SK-N-SH (cell line): ENCODE measurements around the gene ERO1A. TPM values are rescaled to one million over a fixed set of nuclear protein-coding genes. Genes with fewer than 3 reads are reported as not detected.

ENCODE experiments used
- CTCF ChIA-PET: fragments of 300-600, 350-600 bp; formaldehyde crosslinking; extraction: SDS; loops from one replicate; lab custom pipeline; 2021; lab: Yijun Ruan, JAX
- POLR2A ChIA-PET: fragments of 350-600 bp; sonication (Branson Sonifier 250); formaldehyde crosslinking; extraction: SDS; loops from one replicate; lab custom pipeline; 2020; ENCODE audit warnings: antibody characterized with exemption, inconsistent platforms; lab: Yijun Ruan, JAX
- DNase-seq: peaks from one replicate; pipeline ENCODE4 v3.0.0; 2012
- H2AFZ ChIP-seq: fragments of 200-600 bp; sonication (generic); 2 replicates; pipeline ENCODE4 v1.8.1; 2016; ENCODE audit warnings: antibody characterized with exemption, mild to moderate bottlenecking, low read depth
- H3F3A ChIP-seq: fragments of 200-600 bp; sonication (generic); replicated peaks from 2 replicates; pipeline ENCODE3; 2016; ENCODE audit warnings: antibody characterized with exemption, mild to moderate bottlenecking; ENCODE audit not compliant: insufficient read depth
- H3K27ac ChIP-seq, 2 experiments: fragments of 200-500 bp in 1 of 2; fragments of 200-600 bp in 1 of 2; sonication (Bioruptor generic) in 1 of 2; sonication (generic), shearing (Covaris generic) in 1 of 2; 2 replicates each; pipeline versions ENCODE4 v1.5.1 to v1.6.1; 2014 to 2016; ENCODE audit warnings: low read depth in 2 of 2, inconsistent platforms in 1 of 2, low read length in 1 of 2, mild to moderate bottlenecking in 1 of 2, mixed read lengths in 1 of 2
- H3K27me3 ChIP-seq: fragments of 200-600 bp; sonication (generic), shearing (Covaris generic); 2 replicates; pipeline ENCODE4 v1.6.1; 2016; ENCODE audit warnings: mixed run types; ENCODE audit not compliant: insufficient read depth
- H3K36me3 ChIP-seq, 2 experiments: fragments of 200-500 bp in 1 of 2; fragments of 200-600 bp in 1 of 2; sonication (Bioruptor generic) in 1 of 2; sonication (generic) in 1 of 2; replicated peaks in 1 of 2; 2 replicates each; pipeline versions ENCODE3 to v1.5.1; 2014 to 2016; ENCODE audit warnings: low read length in 1 of 2, mild to moderate bottlenecking in 1 of 2; ENCODE audit not compliant: insufficient read depth in 2 of 2, control insufficient read depth in 1 of 2
- H3K4me1 ChIP-seq, 2 experiments: fragments of 200-500 bp in 1 of 2; fragments of 200-600 bp in 1 of 2; sonication (Bioruptor generic) in 1 of 2; sonication (generic), shearing (Covaris generic) in 1 of 2; 2 replicates each; pipeline versions ENCODE4 v1.5.1 to v1.6.1; 2014 to 2016; ENCODE audit warnings: low read depth in 1 of 2, low read length in 1 of 2, mixed run types in 1 of 2; ENCODE audit not compliant: insufficient read depth in 2 of 2, control insufficient read depth in 1 of 2
- H3K4me2 ChIP-seq: fragments of 200-600 bp; sonication (generic), shearing (Covaris generic); 2 replicates; pipeline ENCODE4 v1.6.1; 2017; ENCODE audit warnings: mixed run types
- H3K4me3 ChIP-seq, 2 experiments: fragments of 200-500 bp in 1 of 2; fragments of 200-600 bp in 1 of 2; sonication (Bioruptor generic) in 1 of 2; sonication (generic), shearing (Covaris generic) in 1 of 2; 2 replicates each; pipeline versions ENCODE4 v1.5.1 to v1.8.1; 2014 to 2016; ENCODE audit warnings: low read depth in 2 of 2, inconsistent platforms in 1 of 2, low read length in 1 of 2, mild to moderate bottlenecking in 1 of 2, mixed read lengths in 1 of 2, moderate library complexity in 1 of 2
- H3K79me2 ChIP-seq: fragments of 200-600 bp; sonication (generic); 2 replicates; pipeline ENCODE4 v1.8.1; 2017; ENCODE audit warnings: mild to moderate bottlenecking; ENCODE audit not compliant: insufficient read depth
- H3K9ac ChIP-seq: fragments of 200-600 bp; sonication (generic); 2 replicates; pipeline ENCODE4 v1.6.1; 2017; ENCODE audit warnings: mixed run types
- H3K9me2 ChIP-seq: fragments of 200-600 bp; sonication (generic); 2 replicates; pipeline ENCODE4 v1.6.1; 2017; ENCODE audit warnings: mixed run types
- H3K9me3 ChIP-seq: fragments of 200-600 bp; sonication (generic); 2 replicates; pipeline ENCODE4 v1.6.1; 2017; ENCODE audit warnings: mixed run types, mild to moderate bottlenecking, moderate library complexity
- H4K20me1 ChIP-seq: fragments of 200-600 bp; sonication (generic); 2 replicates; pipeline ENCODE4 v1.6.1; 2017; ENCODE audit warnings: mild to moderate bottlenecking, mixed run types; ENCODE audit not compliant: insufficient read depth
- CHD2 ChIP-seq: fragments of 150-350 bp; IDR thresholded peaks from 2 replicates; pipeline ENCODE4 v1.6.1; 2018; ENCODE audit warnings: low read length; ENCODE audit not compliant: partially characterized antibody
- ELF1 ChIP-seq: IDR thresholded peaks from 2 replicates; pipeline ENCODE4 v1.4.0; 2012
- EP300 ChIP-seq, 2 experiments: IDR thresholded peaks; 2 replicates each; pipeline versions ENCODE4 v1.4.0 to v1.6.1; 2012; ENCODE audit warnings: borderline replicate concordance in 1 of 2, low read depth in 1 of 2, low read length in 1 of 2
- EZH2phosphoT487 ChIP-seq: fragments of 200-600 bp; sonication (generic); IDR thresholded peaks from 2 replicates; pipeline ENCODE4 v1.6.1; 2017; ENCODE audit warnings: low read depth, mixed run types, mild to moderate bottlenecking, antibody characterized with exemption, moderate library complexity, borderline replicate concordance
- FOSL2 ChIP-seq: IDR thresholded peaks from 2 replicates; pipeline ENCODE4 v1.4.0; 2012; ENCODE audit warnings: low read depth, mild to moderate bottlenecking, moderate library complexity, borderline replicate concordance
- FOXM1 ChIP-seq: IDR thresholded peaks from 2 replicates; pipeline ENCODE4 v1.4.0; 2012; ENCODE audit warnings: low read depth, mild to moderate bottlenecking
- IRF3 ChIP-seq: fragments of 150-350 bp; IDR thresholded peaks from 2 replicates; pipeline ENCODE4 v1.6.1; 2016; ENCODE audit warnings: mild to moderate bottlenecking, low read depth, low read length
- JUND ChIP-seq: IDR thresholded peaks from 2 replicates; pipeline ENCODE4 v1.4.0; 2012
- MEF2A ChIP-seq: IDR thresholded peaks from 2 replicates; pipeline ENCODE4 v1.4.0; 2012; ENCODE audit warnings: low read depth, borderline replicate concordance
- MXI1 ChIP-seq: IDR thresholded peaks from 2 replicates; pipeline ENCODE4 v1.6.1; 2012; ENCODE audit warnings: mild to moderate bottlenecking, low read depth, low read length, improper control_type of control experiment
- NFIC ChIP-seq: IDR thresholded peaks from 2 replicates; pipeline ENCODE4 v1.4.0; 2012; ENCODE audit warnings: borderline replicate concordance
- NRF1 ChIP-seq: IDR thresholded peaks from 2 replicates; pipeline ENCODE4 v1.6.1; 2012; ENCODE audit warnings: low read depth, mild to moderate bottlenecking, low read length
- POLR2AphosphoS5 ChIP-seq: IDR thresholded peaks from 2 replicates; pipeline ENCODE4 v1.6.1; 2012; ENCODE audit warnings: low read depth, low read length
- RAD21 ChIP-seq: IDR thresholded peaks from 2 replicates; pipeline ENCODE4 v1.6.1; 2012; ENCODE audit warnings: mild to moderate bottlenecking, low read length
- RCOR1 ChIP-seq: fragments of 150-350 bp; IDR thresholded peaks from 2 replicates; pipeline ENCODE4 v1.6.1; 2017; ENCODE audit warnings: antibody characterized with exemption, low read length
- RFX5 ChIP-seq: IDR thresholded peaks from 2 replicates; pipeline ENCODE4 v1.6.1; 2012; ENCODE audit warnings: mild to moderate bottlenecking, improper control_type of control experiment, low read length
- RXRA ChIP-seq: IDR thresholded peaks from 2 replicates; pipeline ENCODE4 v1.4.0; 2012; ENCODE audit warnings: low read depth, mild to moderate bottlenecking, borderline replicate concordance
- SIN3A ChIP-seq: IDR thresholded peaks from 2 replicates; pipeline ENCODE4 v1.6.1; 2012; ENCODE audit warnings: low read depth, mild to moderate bottlenecking, low read length, moderate library complexity, borderline replicate concordance
- TAF1 ChIP-seq: IDR thresholded peaks from 2 replicates; pipeline ENCODE4 v1.6.1; 2012; ENCODE audit warnings: low read depth, mild to moderate bottlenecking, low read length, moderate library complexity, borderline replicate concordance
- TEAD4 ChIP-seq: IDR thresholded peaks from 2 replicates; pipeline ENCODE4 v1.4.0; 2012; ENCODE audit warnings: mild to moderate bottlenecking, borderline replicate concordance; ENCODE audit not compliant: insufficient read depth
- USF2 ChIP-seq: fragments of 150-350 bp; IDR thresholded peaks from 2 replicates; pipeline ENCODE4 v1.6.1; 2017; ENCODE audit warnings: antibody characterized with exemption, low read length, low read depth, borderline replicate concordance
- ZBTB33 ChIP-seq: IDR thresholded peaks from 2 replicates; pipeline ENCODE4 v1.4.0; 2012; ENCODE audit warnings: low read depth, borderline replicate concordance
- WGBS: methylation state at CpG from one replicate; pipeline ENCODE4 v1.1.6; 2017; ENCODE audit warnings: low lambda C conversion rate; 5-methylcytosine and 5-hydroxymethylcytosine counted together
- polyA plus RNA-seq, 3 experiments: library from polyadenylated mRNA; depleted of rRNA; stranded (reverse); fragments of >200 nt; gene quantifications; 2 replicates each; pipeline ENCODE4 v1.2.3, GENCODE V29; 2012
- TF ChIP-seq, protein P1 (sequence below): IDR thresholded peaks from 2 replicates; pipeline ENCODE4; 2012
- TF ChIP-seq, protein P2 (sequence below): IDR thresholded peaks from 2 replicates; pipeline ENCODE4 v1.4.0; 2012; ENCODE audit warnings: low read depth

The ERO1A gene
- polyA plus RNA-seq, 1 of the 3 experiments (the other 2 are of a cell fraction) = 19.3 TPM

DNA sequence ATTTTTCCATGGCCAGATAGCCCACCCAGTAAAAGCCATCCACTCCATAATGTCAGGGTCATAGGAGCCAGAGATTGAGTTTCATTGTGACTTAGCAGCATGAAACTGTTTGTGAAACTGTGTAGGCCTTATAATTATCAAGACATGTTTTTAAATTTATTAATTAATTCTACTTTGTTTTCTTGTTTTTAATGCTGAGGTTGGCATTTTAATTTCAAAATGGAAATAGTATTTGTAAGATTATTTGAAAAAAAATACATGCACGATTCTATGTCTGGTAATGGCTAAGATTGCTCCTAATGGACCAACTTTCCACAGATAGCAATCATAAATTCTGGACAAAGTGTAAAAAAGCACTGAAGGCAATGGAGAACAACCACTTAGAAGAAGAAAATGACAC, 75.7 kb downstream of the ERO1A start:
- ChIA-PET CTCF (interaction anchor here (1.0 kb wide), 1 partner anchor 319 kb away, joined by 3 read pairs; no protein-coding TSS in a partner anchor), POLR2A (no interaction called here)
- H3F3A ChIP-seq = no peaks in the 10 kb centered on the region
- no peak for DNase-seq
- TF ChIP-seq JUND (no peak), RAD21 (no peak), RFX5 (no peak), EP300 (IDR thresholded peaks at IDR 0.05; ENCODE audit: borderline replicate concordance in 1 of 2, low read depth in 1 of 2, low read length in 1 of 2) (no peak), RCOR1 (no peak), SIN3A (no peak), MXI1 (no peak), NFIC (no peak), ELF1 (no peak), RXRA (no peak), EZH2phosphoT487 (no peak), ZBTB33 (no peak), NRF1 (no peak), TAF1 (no peak), CHD2 (no peak)
- TF ChIP-seq, protein P1, sequence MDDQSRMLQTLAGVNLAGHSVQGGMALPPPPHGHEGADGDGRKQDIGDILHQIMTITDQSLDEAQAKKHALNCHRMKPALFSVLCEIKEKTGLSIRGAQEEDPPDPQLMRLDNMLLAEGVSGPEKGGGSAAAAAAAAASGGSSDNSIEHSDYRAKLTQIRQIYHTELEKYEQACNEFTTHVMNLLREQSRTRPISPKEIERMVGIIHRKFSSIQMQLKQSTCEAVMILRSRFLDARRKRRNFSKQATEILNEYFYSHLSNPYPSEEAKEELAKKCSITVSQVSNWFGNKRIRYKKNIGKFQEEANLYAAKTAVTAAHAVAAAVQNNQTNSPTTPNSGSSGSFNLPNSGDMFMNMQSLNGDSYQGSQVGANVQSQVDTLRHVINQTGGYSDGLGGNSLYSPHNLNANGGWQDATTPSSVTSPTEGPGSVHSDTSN = no peak
- TF ChIP-seq, protein P2, sequence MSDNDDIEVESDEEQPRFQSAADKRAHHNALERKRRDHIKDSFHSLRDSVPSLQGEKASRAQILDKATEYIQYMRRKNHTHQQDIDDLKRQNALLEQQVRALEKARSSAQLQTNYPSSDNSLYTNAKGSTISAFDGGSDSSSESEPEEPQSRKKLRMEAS = no peak
- 67% methylated on average over 1 of the region's 1 CpG for WGBS
- H3K4me2 ChIP-seq = no peak overlapping the region
- H3K9me3 ChIP-seq = no peaks in the 10 kb centered on the region
- no peaks in the 10 kb centered on the region for H3K4me1 ChIP-seq
- H4K20me1 ChIP-seq = no peaks in the 10 kb centered on the region
- H2AFZ ChIP-seq = no peak overlapping the region
- no peaks in the 10 kb centered on the region for H3K79me2 ChIP-seq
- no peak overlapping the region for H3K27ac ChIP-seq
- no peak overlapping the region for H3K4me3 ChIP-seq
- no peaks in the 10 kb centered on the region for H3K9me2 ChIP-seq
- no peaks in the 10 kb centered on the region for H3K36me3 ChIP-seq
- H3K27me3 ChIP-seq = no peaks in the 10 kb centered on the region
- H3K9ac ChIP-seq = no peak overlapping the region

- no peak overlapping the region for H3K27ac ChIP-seq
- H3K9me2 ChIP-seq = no peaks in the 10 kb centered on the region
- no peak for DNase-seq
- H3K36me3 ChIP-seq = no peaks in the 10 kb centered on the region
- 79% methylated on average over 3 of the region's 3 CpGs for WGBS
- H3K9ac ChIP-seq = no peak overlapping the region
- ChIA-PET POLR2A (no interaction called here), CTCF (interaction anchor here (0.6 kb wide), 1 partner anchor 430 kb away, joined by 3 read pairs; no protein-coding TSS in a partner anchor)
- H3K79me2 ChIP-seq = no peaks in the 10 kb centered on the region
- no peak overlapping the region for H3K4me3 ChIP-seq
- H3F3A ChIP-seq = no peaks in the 10 kb centered on the region
- H3K9me3 ChIP-seq = no peaks in the 10 kb centered on the region
- no peaks in the 10 kb centered on the region for H3K27me3 ChIP-seq
- no peak overlapping the region for H2AFZ ChIP-seq
- no peaks in the 10 kb centered on the region for H4K20me1 ChIP-seq
- no peaks in the 10 kb centered on the region for H3K4me1 ChIP-seq
- no peak overlapping the region for H3K4me2 ChIP-seq
- TF ChIP-seq, protein P2 = no peak
- TF ChIP-seq IRF3 (no peak), MEF2A (no peak), JUND (no peak), RFX5 (no peak), TEAD4 (no peak), CHD2 (no peak), POLR2AphosphoS5 (no peak), RXRA (no peak), FOSL2 (no peak), USF2 (no peak), SIN3A (no peak), FOXM1 (no peak)
Measured at GRCh38 chr14:52618602-52619001, 76.8 kb downstream of the ERO1A start.
